ENCODE measurements around the gene TRIO. TPM values are rescaled to one million over a fixed set of nuclear protein-coding genes. Genes with fewer than 3 reads are reported as not detected.

Gene TRIO
- total and polyA plus RNA-seq, 2 donors (not counting 3 experiments of a cell fraction or from before 2014, with no cell fraction given): 82.9 to 248 TPM

- FAIRE-seq (no peak), DNase-seq (ENCODE audit: low read depth, low spot score) (no peak)
- Histone ChIP-seq H3K9ac (replicated peaks; ENCODE audit: extremely low read depth, insufficient read depth, low read length) (no peak overlapping the region), H3K4me3 (replicated peaks in 1 of 3; ENCODE audit: insufficient read depth in 1 of 3, low read depth in 1 of 3, low read length in 3 of 3) (no peak overlapping the region), H3K4me2 (ENCODE audit: insufficient read depth, low read length) (no peak overlapping the region), H3K79me2 (ENCODE audit: control insufficient read depth, insufficient read depth, low read length) (peaks cover 99% of the 10 kb centered on the region), H3K9me3 (replicated peaks; ENCODE audit: control insufficient read depth, insufficient read depth, low read length) (no peaks in the 10 kb centered on the region), H2AFZ (ENCODE audit: low read depth, low read length) (no peak overlapping the region), H3K27me3 (ENCODE audit: control insufficient read depth in 2 of 2, insufficient read depth in 2 of 2, low read length in 2 of 2) (no peaks in the 10 kb centered on the region), H3K4me1 (ENCODE audit: control insufficient read depth, extremely low read depth, insufficient read depth, low read length) (peaks cover 79% of the 10 kb centered on the region), H3K36me3 (ENCODE audit: control insufficient read depth in 2 of 2, extremely low read depth in 1 of 2, insufficient read depth in 2 of 2, low read length in 2 of 2) (no peaks in the 10 kb centered on the region), H3K27ac (ENCODE audit: insufficient read depth, low read depth, low read length) (no peak overlapping the region), H3K9me1 (replicated peaks; ENCODE audit: control insufficient read depth, extremely low read depth, insufficient read depth, low read length) (no peaks in the 10 kb centered on the region), H4K20me1 (replicated peaks; ENCODE audit: control insufficient read depth, extremely low read depth, insufficient read depth, low read length) (peaks cover 17% of the 10 kb centered on the region)
- BruUV-seq (replicated peaks): no TSS peak
- ChIA-PET POLR2A (interaction anchor here (0.6 kb wide), 1 partner anchor 36 kb away, joined by 4 read pairs; no protein-coding TSS in a partner anchor), CTCF (interaction anchor here (1.3 to 3.2 kb wide), 2 partner anchors 16 to 120 kb away, joined by 4 to 11 read pairs; no protein-coding TSS in a partner anchor)
- dilution Hi-C loops (cut with MboI; ENCODE audit: extremely low pct_ligation_motif_present, low sequenced_read_pairs): loop anchor here (25.0 kb wide), 1 partner anchor 113 kb away; no protein-coding TSS in a partner anchor
- intact Hi-C loops (cut with micrococcal nuclease): no loop called here
- TF ChIP-seq MYC (IDR thresholded peaks at IDR 0.05; ENCODE audit: low read depth, low read length) (no peak), GATA2 (IDR thresholded peaks at IDR 0.05; ENCODE audit: insufficient read depth, insufficient read length, low read depth, low read length) (no peak)
These were observed 6.6 kb downstream of the TRIO start for GRCh38 chr5:14149672-14150274.

- intact Hi-C loops (cut with micrococcal nuclease): no loop called here
- no TSS peak for BruUV-seq (replicated peaks)
- H3K27ac ChIP-seq (ENCODE audit: insufficient read depth, low read depth, low read length): no peak overlapping the region
- H3K4me3 ChIP-seq (replicated peaks in 1 of 3; ENCODE audit: insufficient read depth in 1 of 3, low read depth in 1 of 3, low read length in 3 of 3): no peak overlapping the region
- ChIA-PET POLR2A (no interaction called here), CTCF (interaction anchor here (1.6 kb wide), 1 partner anchor 119 kb away, joined by 4 read pairs; no protein-coding TSS in a partner anchor)
- FAIRE-seq (no peak), DNase-seq (ENCODE audit: low read depth, low spot score) (no peak)
- H3K36me3 ChIP-seq (ENCODE audit: control insufficient read depth in 2 of 2, extremely low read depth in 1 of 2, insufficient read depth in 2 of 2, low read length in 2 of 2): no peaks in the 10 kb centered on the region
- H3K9me3 ChIP-seq (replicated peaks; ENCODE audit: control insufficient read depth, insufficient read depth, low read length): no peaks in the 10 kb centered on the region
- peaks cover 17% of the 10 kb centered on the region for H4K20me1 ChIP-seq (replicated peaks; ENCODE audit: control insufficient read depth, extremely low read depth, insufficient read depth, low read length)
- dilution Hi-C loops (cut with MboI; ENCODE audit: extremely low pct_ligation_motif_present, low sequenced_read_pairs): no loop called here
- peaks cover 84% of the 10 kb centered on the region for H3K4me1 ChIP-seq (ENCODE audit: control insufficient read depth, extremely low read depth, insufficient read depth, low read length)
- H3K27me3 ChIP-seq (ENCODE audit: control insufficient read depth in 2 of 2, insufficient read depth in 2 of 2, low read length in 2 of 2): no peaks in the 10 kb centered on the region
- no peaks in the 10 kb centered on the region for H3K9me1 ChIP-seq (replicated peaks; ENCODE audit: control insufficient read depth, extremely low read depth, insufficient read depth, low read length)
- H3K4me2 ChIP-seq (ENCODE audit: insufficient read depth, low read length): no peak overlapping the region
- H2AFZ ChIP-seq (ENCODE audit: low read depth, low read length): no peak overlapping the region
- no peak overlapping the region for H3K9ac ChIP-seq (replicated peaks; ENCODE audit: extremely low read depth, insufficient read depth, low read length)
- no peak for TF ChIP-seq EZH2 (IDR thresholded peaks at IDR 0.05; ENCODE audit: borderline replicate concordance, low read depth, low read length, severe bottlenecking)
- TF ChIP-seq JUN (IDR thresholded peaks at IDR 0.05; ENCODE audit: borderline replicate concordance, insufficient read depth, insufficient read length, low read depth): no peak
- no peak for TF ChIP-seq GATA2 (IDR thresholded peaks at IDR 0.05; ENCODE audit: insufficient read depth, insufficient read length, low read depth, low read length)
- TF ChIP-seq CTCF (IDR thresholded peaks at IDR 0.05; ENCODE audit: extremely low read depth in 1 of 2, insufficient read depth in 1 of 2, low read depth in 1 of 2, low read length in 2 of 2): no peak
- TF ChIP-seq, protein P1, sequence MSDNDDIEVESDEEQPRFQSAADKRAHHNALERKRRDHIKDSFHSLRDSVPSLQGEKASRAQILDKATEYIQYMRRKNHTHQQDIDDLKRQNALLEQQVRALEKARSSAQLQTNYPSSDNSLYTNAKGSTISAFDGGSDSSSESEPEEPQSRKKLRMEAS (IDR thresholded peaks at IDR 0.05; ENCODE audit: insufficient read depth, insufficient read length): no peak
- TF ChIP-seq POLR2AphosphoS5 (IDR thresholded peaks at IDR 0.05; ENCODE audit: insufficient read depth, low read depth, low read length): no peak
- no peak for TF ChIP-seq MYC (IDR thresholded peaks at IDR 0.05; ENCODE audit: low read depth, low read length)
- no peak for TF ChIP-seq POLR2A (IDR thresholded peaks at IDR 0.05; ENCODE audit: low read depth, low read length)
- TF ChIP-seq FOS (IDR thresholded peaks at IDR 0.05; ENCODE audit: borderline replicate concordance, insufficient read depth, low read length): no peak
- H3K79me2 ChIP-seq (ENCODE audit: control insufficient read depth, insufficient read depth, low read length): peaks cover 99% of the 10 kb centered on the region
These were observed 8.3 kb downstream of the TRIO start for GRCh38 chr5:14151416-14151815.
